ENCODE results near the gene ENOX1.
"Not testable (repeated sequence)": the region's sequence is repeated elsewhere in the genome, so short reads cannot be mapped to it uniquely, and the experiment has no call there.

Gene ENOX1

GRCh38 chr13:43180837-43181236 is 605.9 kb downstream of the ENOX1 start:
- Histone ChIP-seq H3K79me2 (ENCODE audit: low read length) (no peaks in the 10 kb centered on the region), H3K27ac (ENCODE audit: low read length) (no peak overlapping the region), H2AFZ (ENCODE audit: low read depth, low read length) (no peak overlapping the region), H3K27me3 (ENCODE audit: low read depth, low read length) (no peaks in the 10 kb centered on the region), H4K20me1 (ENCODE audit: insufficient read depth, low read length) (no peaks in the 10 kb centered on the region), H3K9ac (ENCODE audit: low read length) (no peak overlapping the region), H3K4me3 (ENCODE audit: low read length) (no peak overlapping the region), H3K4me1 (ENCODE audit: low read length) (no peaks in the 10 kb centered on the region), H3K4me2 (ENCODE audit: low read length) (no peak overlapping the region), H3K36me3 (replicated peaks; ENCODE audit: low read depth, low read length) (no peaks in the 10 kb centered on the region), H3K9me3 (ENCODE audit: insufficient read depth, low read length) (no peaks in the 10 kb centered on the region)
- TF ChIP-seq CTCF (IDR thresholded peaks at IDR 0.05; ENCODE audit: low read depth, low read length): no peak
- TF ChIP-seq EZH2phosphoT487 (IDR thresholded peaks at IDR 0.05; ENCODE audit: low read depth): no peak

- no peak overlapping the region for H3K4me2 ChIP-seq (ENCODE audit: low read length)
- no peaks in the 10 kb centered on the region for H3K79me2 ChIP-seq (ENCODE audit: low read length)
- no peaks in the 10 kb centered on the region for H4K20me1 ChIP-seq (ENCODE audit: insufficient read depth, low read length)
- no peaks in the 10 kb centered on the region for H3K9me3 ChIP-seq (ENCODE audit: insufficient read depth, low read length)
- no peak overlapping the region for H3K9ac ChIP-seq (ENCODE audit: low read length)
- H3K36me3 ChIP-seq (replicated peaks; ENCODE audit: low read depth, low read length): no peaks in the 10 kb centered on the region
- H3K27me3 ChIP-seq (ENCODE audit: low read depth, low read length): no peaks in the 10 kb centered on the region
- H2AFZ ChIP-seq (ENCODE audit: low read depth, low read length): no peak overlapping the region
- H3K4me1 ChIP-seq (ENCODE audit: low read length): no peaks in the 10 kb centered on the region
- no peak overlapping the region for H3K4me3 ChIP-seq (ENCODE audit: low read length)
- TF ChIP-seq EZH2phosphoT487 (IDR thresholded peaks at IDR 0.05; ENCODE audit: low read depth) (no peak), CTCF (IDR thresholded peaks at IDR 0.05; ENCODE audit: low read depth, low read length) (no peak)
- H3K27ac ChIP-seq (ENCODE audit: low read length): no peak overlapping the region
These were observed 606.6 kb downstream of the ENOX1 start for GRCh38 chr13:43180036-43180660.

GRCh38 chr13:43171489-43171888 is 615.3 kb downstream of the ENOX1 start:
- Histone ChIP-seq H3K4me2 (ENCODE audit: low read length) (no peak overlapping the region), H3K36me3 (replicated peaks; ENCODE audit: low read depth, low read length) (no peaks in the 10 kb centered on the region), H3K4me1 (ENCODE audit: low read length) (0 out of 2 replicates have a peak, but pooled peaks cover 5% of the 10 kb centered on the region), H3K27me3 (ENCODE audit: low read depth, low read length) (no peaks in the 10 kb centered on the region), H3K4me3 (ENCODE audit: low read length) (no peak overlapping the region), H3K9me3 (ENCODE audit: insufficient read depth, low read length) (no peaks in the 10 kb centered on the region), H2AFZ (ENCODE audit: low read depth, low read length) (no peak overlapping the region), H4K20me1 (ENCODE audit: insufficient read depth, low read length) (no peaks in the 10 kb centered on the region), H3K9ac (ENCODE audit: low read length) (no peak overlapping the region), H3K27ac (ENCODE audit: low read length) (no peak overlapping the region), H3K79me2 (ENCODE audit: low read length) (no peaks in the 10 kb centered on the region)
- TF ChIP-seq CTCF (IDR thresholded peaks at IDR 0.05; ENCODE audit: low read depth, low read length): no peak
- no peak for TF ChIP-seq EZH2phosphoT487 (IDR thresholded peaks at IDR 0.05; ENCODE audit: low read depth)

GRCh38 chr13:43170506-43170905 is 616.3 kb downstream of the ENOX1 start:
- Histone ChIP-seq H3K27ac (ENCODE audit: low read length) (no peak overlapping the region), H4K20me1 (ENCODE audit: insufficient read depth, low read length) (no peaks in the 10 kb centered on the region), H3K9ac (ENCODE audit: low read length) (no peak overlapping the region), H3K36me3 (replicated peaks; ENCODE audit: low read depth, low read length) (no peaks in the 10 kb centered on the region), H3K4me3 (ENCODE audit: low read length) (no peak overlapping the region), H2AFZ (ENCODE audit: low read depth, low read length) (no peak overlapping the region), H3K79me2 (ENCODE audit: low read length) (no peaks in the 10 kb centered on the region), H3K4me1 (ENCODE audit: low read length) (0 out of 2 replicates have a peak, but pooled peaks cover 5% of the 10 kb centered on the region), H3K9me3 (ENCODE audit: insufficient read depth, low read length) (no peaks in the 10 kb centered on the region), H3K4me2 (ENCODE audit: low read length) (no peak overlapping the region), H3K27me3 (ENCODE audit: low read depth, low read length) (no peaks in the 10 kb centered on the region)
- TF ChIP-seq CTCF (IDR thresholded peaks at IDR 0.05; ENCODE audit: low read depth, low read length): no peak
- TF ChIP-seq EZH2phosphoT487 (IDR thresholded peaks at IDR 0.05; ENCODE audit: low read depth): no peak

- H3K79me2 ChIP-seq (ENCODE audit: low read length): not testable (repeated sequence)
These were observed 618.3 kb downstream of the ENOX1 start for GRCh38 chr13:43168434-43168833.

More at GRCh38 chr13:43168434-43168833, 618.3 kb downstream of the ENOX1 start:
- not testable (repeated sequence) for H3K9ac ChIP-seq (ENCODE audit: low read length); H2AFZ ChIP-seq (ENCODE audit: low read depth, low read length); H3K4me1 ChIP-seq (ENCODE audit: low read length); H3K27ac ChIP-seq (ENCODE audit: low read length); H3K36me3 ChIP-seq (replicated peaks; ENCODE audit: low read depth, low read length); H3K27me3 ChIP-seq (ENCODE audit: low read depth, low read length); H3K4me2 ChIP-seq (ENCODE audit: low read length); H3K9me3 ChIP-seq (ENCODE audit: insufficient read depth, low read length); H4K20me1 ChIP-seq (ENCODE audit: insufficient read depth, low read length); H3K4me3 ChIP-seq (ENCODE audit: low read length)
